Measurements from ENCODE around the gene PALM2AKAP2. TPM values are rescaled to one million over a fixed set of nuclear protein-coding genes. Genes with fewer than 3 reads are reported as not detected.

The PALM2AKAP2 gene
- total RNA-seq, 4 donors from 2014 or later = 0.34 to 3.3 (median 0.81) TPM

DNA sequence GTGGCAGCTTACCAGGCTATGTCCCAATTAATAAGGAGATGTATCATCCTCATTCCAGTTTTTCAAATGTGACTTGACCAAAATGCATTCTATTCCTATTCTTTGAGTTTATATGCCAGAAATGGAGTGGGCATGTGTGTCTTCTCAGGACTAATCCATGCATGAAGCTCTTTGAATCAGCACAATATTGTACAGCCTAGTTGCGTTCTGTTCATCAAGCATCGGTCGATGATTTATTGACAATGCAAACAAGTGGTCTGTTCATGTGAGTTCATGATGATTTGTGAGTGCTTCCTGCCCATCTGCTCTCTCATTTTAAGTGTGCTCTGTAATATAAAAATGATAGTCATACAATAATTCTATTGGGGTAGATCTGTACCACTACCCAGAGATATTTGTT is 48.3 kb downstream of the PALM2AKAP2 start:
- no peaks in the 10 kb centered on the region for H3K9me3 ChIP-seq
- DNase-seq = no peak
- H3K36me3 ChIP-seq = no peaks in the 10 kb centered on the region
- H3K4me1 ChIP-seq = no peaks in the 10 kb centered on the region
- TF ChIP-seq POLR2A (IDR thresholded peaks at IDR 0.05) = no peak
- TF ChIP-seq CTCF (IDR thresholded peaks at IDR 0.05) = no peak
- intact Hi-C loops (cut with DNase I) = no loop called here
- H3K27ac ChIP-seq = no peak overlapping the region
- H3K27me3 ChIP-seq = peaks cover 0 to 4% (median 0%) of the 10 kb centered on the region in 4 donors
- H3K4me3 ChIP-seq = no peak overlapping the region
- WGBS, 2 donors = 69 to 83% methylated on average over 3 of the region's 3 CpGs
